NCI-H345 treated with DMSO at 0.1 percent for 48 hours (cell line): ENCODE results near the gene PCGF3.
"Not testable (repeated sequence)": the region's sequence is repeated elsewhere in the genome, so short reads cannot be mapped to it uniquely, and the experiment has no call there.

Experiments
- DNase-seq: peaks from one replicate; lab custom pipeline; 2025; ENCODE audit not compliant: unreplicated experiment; lab: John Stamatoyannopoulos, UW

The PCGF3 gene

GRCh38 chr4:722851-723360 is 17.3 kb downstream of the PCGF3 start:
- no peak for DNase-seq

GRCh38 chr4:723751-724530 is 18.3 kb downstream of the PCGF3 start:
- no peak for DNase-seq

GRCh38 chr4:725391-726234 is 20.0 kb downstream of the PCGF3 start:
- DNase-seq: no peak

DNA sequence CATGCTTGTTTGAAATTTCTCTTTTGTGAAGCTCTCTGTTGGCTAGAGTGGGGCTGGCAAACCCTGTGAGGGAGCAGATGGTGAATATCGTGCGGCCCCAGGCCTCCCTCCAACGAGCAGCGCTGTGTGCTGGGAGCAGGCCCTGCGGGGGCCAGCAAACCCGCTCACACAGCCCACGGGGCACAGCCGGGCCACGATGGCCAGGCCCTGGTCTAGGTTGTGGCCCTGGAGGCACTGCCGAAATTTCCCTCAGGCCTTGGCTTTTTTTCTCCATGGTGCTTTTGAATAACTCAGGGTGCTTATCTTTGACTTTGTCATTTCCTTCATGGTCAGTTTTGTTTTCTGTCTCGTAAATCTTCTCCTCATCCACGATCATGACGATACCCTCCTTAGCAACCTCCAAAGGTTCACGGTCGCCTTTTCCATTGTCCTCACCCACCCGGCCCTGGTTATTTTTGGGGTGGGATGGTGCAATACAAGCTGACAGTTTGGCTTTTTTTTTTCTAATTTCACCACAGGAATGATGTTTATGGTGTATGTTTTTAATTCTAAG is 20.7 kb downstream of the PCGF3 start:
- DNase-seq: no peak

- DNase-seq: no peak
These were observed 21.2 kb downstream of the PCGF3 start for GRCh38 chr4:726838-727237.

- DNase-seq: no peak
These were observed 21.9 kb downstream of the PCGF3 start for GRCh38 chr4:727576-727975.

DNA sequence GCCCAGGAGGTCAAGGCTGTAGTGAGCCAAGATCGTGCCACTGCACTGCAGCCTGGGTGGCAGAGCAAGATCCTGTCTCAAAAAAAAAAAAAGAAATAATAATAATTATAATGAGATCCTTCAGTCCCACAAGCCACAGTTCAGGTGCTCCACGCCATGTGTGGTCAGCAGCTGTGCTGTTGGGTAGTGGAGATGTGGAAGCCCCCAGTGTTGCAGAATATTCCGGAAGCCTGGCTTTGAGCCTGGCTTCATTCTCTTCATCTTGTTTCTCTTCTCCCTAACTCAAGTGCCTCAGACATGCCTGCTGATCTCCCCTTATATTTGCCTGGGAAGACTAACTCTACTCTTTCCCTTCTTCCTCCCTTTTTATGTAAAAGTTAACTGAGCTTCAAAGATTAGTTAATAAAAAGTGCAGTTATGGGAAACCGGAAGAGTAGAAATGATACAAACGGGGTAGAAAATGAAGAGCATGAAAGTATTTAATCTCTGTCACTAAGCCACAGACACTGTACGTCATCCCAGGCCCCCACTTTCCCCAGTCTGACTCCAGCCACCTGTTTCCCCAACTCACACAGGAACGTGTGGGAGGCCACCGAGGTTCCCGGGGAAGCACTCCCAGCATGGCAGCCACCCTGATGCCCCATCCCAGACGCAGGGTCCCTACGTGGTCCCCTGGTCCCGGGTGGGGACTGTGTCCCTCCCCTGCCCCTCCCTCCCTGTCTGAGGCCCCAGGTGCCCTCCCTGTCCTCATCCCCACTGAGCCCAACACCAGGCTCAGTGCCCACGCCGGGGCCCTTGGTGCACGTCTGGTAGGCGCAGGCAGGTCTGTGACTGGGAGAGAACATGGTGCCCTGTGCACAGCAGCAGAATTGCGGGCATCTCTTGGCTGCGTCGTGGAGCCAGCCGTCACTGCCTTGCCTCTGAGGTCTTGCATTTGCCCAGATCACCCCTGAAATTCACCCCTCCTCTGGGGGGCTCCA is 24.0 kb downstream of the PCGF3 start:
- DNase-seq: no peak

GRCh38 chr4:730511-730910 is 24.9 kb downstream of the PCGF3 start:
- DNase-seq: no peak

GRCh38 chr4:730946-731904 is 25.6 kb downstream of the PCGF3 start:
- not testable (repeated sequence) for DNase-seq

DNA sequence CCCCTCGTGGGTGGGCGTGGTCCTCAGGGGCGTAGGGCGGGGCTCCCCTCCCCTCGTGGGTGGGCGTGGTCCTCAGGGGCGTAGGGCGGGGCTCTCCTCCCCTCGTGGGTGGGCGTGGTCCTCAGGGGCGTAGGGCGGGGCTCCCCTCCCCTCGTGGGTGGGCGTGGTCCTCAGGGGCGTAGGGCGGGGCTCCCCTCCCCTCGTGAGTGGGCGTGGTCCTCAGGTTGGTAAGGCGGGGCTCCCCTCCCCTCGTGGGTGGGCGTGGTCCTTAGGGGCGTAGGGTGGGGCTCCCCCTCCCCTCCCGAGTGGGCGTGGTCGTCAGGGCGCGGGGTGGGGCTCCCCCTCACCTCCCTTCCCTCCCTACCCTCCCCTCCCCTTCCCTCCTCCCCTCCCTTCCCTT is 26.3 kb downstream of the PCGF3 start:
- DNase-seq: not testable (repeated sequence)

- DNase-seq: no peak
These were observed 26.9 kb downstream of the PCGF3 start for GRCh38 chr4:732486-732885.

GRCh38 chr4:732911-733630 is 27.4 kb downstream of the PCGF3 start:
- DNase-seq: no peak

DNA sequence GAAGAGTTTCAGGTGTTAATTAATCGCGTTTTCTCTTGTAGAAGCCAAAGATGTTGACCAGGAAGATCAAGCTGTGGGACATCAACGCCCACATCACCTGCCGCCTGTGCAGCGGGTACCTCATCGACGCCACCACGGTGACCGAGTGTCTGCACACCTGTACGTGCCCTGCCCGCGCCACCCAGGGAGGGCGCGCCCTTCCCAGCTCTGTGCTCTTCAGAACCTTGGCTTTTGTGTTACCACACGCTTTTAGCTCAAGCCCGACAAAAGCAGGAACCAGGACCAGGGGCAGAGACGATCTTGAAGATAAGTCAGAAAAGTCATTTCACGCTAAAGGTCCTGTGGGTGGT is 28.0 kb downstream of the PCGF3 start:
- no peak for DNase-seq

DNA sequence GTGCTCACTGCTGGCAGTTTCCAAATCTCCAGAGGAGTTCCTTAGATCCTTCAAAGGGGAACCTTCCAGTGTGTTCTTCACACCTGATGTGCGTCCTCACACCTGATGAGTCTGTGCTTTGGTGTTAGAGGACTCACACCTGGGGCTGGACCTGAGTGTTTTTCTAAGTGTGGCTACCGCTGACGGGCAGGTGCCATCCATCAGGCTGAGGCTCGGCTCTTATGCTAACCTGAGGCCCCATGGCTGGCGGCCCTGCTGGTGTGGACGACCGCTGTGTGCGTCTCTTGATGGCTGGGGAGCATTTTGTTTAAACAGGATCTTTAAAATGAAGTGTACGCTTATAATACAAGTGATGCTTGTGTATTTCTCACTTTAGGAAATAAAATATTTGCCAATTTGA is 28.4 kb downstream of the PCGF3 start:
- DNase-seq: no peak

- no peak for DNase-seq
These were observed 29.3 kb downstream of the PCGF3 start for GRCh38 chr4:734951-735350.

DNA sequence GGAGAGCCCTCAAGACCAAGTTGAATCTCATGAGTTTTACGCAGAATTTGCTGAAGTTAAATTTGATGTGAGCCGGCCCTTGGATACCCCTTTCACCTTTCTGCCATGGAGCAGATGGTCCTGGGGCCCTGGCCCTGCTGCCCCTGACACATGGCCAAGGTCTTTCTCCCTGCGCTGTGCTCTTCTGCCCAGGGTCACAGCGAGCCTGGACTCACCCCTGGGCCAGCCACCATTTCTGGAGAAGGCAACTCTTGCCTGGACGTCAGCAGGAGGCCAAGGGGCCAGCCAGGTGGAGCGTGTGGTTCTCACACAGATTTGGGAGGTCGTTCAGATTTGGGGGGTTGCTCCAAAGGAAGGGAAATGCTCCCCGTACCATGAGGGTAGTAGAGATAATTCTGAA is 30.0 kb downstream of the PCGF3 start:
- no peak for DNase-seq

GRCh38 chr4:736561-736960 is 30.9 kb downstream of the PCGF3 start:
- DNase-seq: not testable (repeated sequence)

GRCh38 chr4:738781-739280 is 33.2 kb downstream of the PCGF3 start:
- DNase-seq: no peak

GRCh38 chr4:739569-739968 is 33.9 kb downstream of the PCGF3 start:
- no peak for DNase-seq
